Kidney epithelial cell (primary cell): ENCODE results near the gene OSBPL2. TPM values are rescaled to one million over a fixed set of nuclear protein-coding genes. Genes with fewer than 3 reads are reported as not detected.

ENCODE experiments used
- DNase-seq: peaks from one replicate; pipeline ENCODE4 v3.0.0-alpha.2; 2010; ENCODE audit warnings: low read depth
- H3K27me3 ChIP-seq: 2 replicates; pipeline ENCODE4 v1.6.0; 2011; ENCODE audit warnings: low read length; ENCODE audit not compliant: control insufficient read depth, insufficient read depth
- H3K36me3 ChIP-seq: 2 replicates; pipeline ENCODE4 v1.5.1; 2011; ENCODE audit warnings: low read length; ENCODE audit not compliant: control insufficient read depth, insufficient read depth
- H3K4me3 ChIP-seq: 2 replicates; pipeline ENCODE4 v1.5.1; 2011; ENCODE audit warnings: low read depth, mild to moderate bottlenecking, control low read depth, low read length
- CTCF ChIP-seq: IDR thresholded peaks from 2 replicates; pipeline ENCODE4 v1.5.1; 2011; ENCODE audit warnings: mild to moderate bottlenecking, moderate library complexity, low read length, control low read depth, inconsistent platforms; ENCODE audit not compliant: insufficient read depth, poor library complexity, severe bottlenecking
- total RNA-seq: library from RNA; depleted of rRNA; stranded (reverse); fragments of >200 nt; gene quantifications from 2 replicates; pipeline ENCODE4 v1.2.3, GENCODE V29; 2015

Gene OSBPL2
- total RNA-seq, 1 donor from 2014 or later, result 26.5 TPM

- Histone ChIP-seq H3K27me3 (peaks cover 54% of the 10 kb centered on the region), H3K4me3 (no peak overlapping the region), H3K36me3 (no peaks in the 10 kb centered on the region)
- no peak for TF ChIP-seq CTCF
- no peak for DNase-seq
These were observed 28.3 kb upstream of the OSBPL2 start for GRCh38 chr20:62209850-62210495.

- Histone ChIP-seq H3K27me3 (peaks cover 59% of the 10 kb centered on the region), H3K36me3 (no peaks in the 10 kb centered on the region), H3K4me3 (no peak overlapping the region)
- TF ChIP-seq CTCF, result no peak
- no peak for DNase-seq
These were observed 27.8 kb upstream of the OSBPL2 start for GRCh38 chr20:62210496-62210855.

GRCh38 chr20:62211216-62211615 is 27.1 kb upstream of the OSBPL2 start:
- Histone ChIP-seq H3K27me3 (peaks cover 66% of the 10 kb centered on the region), H3K4me3 (no peak overlapping the region), H3K36me3 (no peaks in the 10 kb centered on the region)
- no peak for DNase-seq
- no peak for TF ChIP-seq CTCF

GRCh38 chr20:62211769-62212288 is 26.5 kb upstream of the OSBPL2 start:
- TF ChIP-seq CTCF, result no peak
- no peak overlapping the region for H3K4me3 ChIP-seq
- DNase-seq, result no peak
- H3K27me3 ChIP-seq, result peaks cover 70% of the 10 kb centered on the region
- H3K36me3 ChIP-seq, result no peaks in the 10 kb centered on the region

GRCh38 chr20:62212299-62212698 is 26.0 kb upstream of the OSBPL2 start:
- no peak for DNase-seq
- TF ChIP-seq CTCF, result no peak
- H3K4me3 ChIP-seq, result no peak overlapping the region
- H3K36me3 ChIP-seq, result no peaks in the 10 kb centered on the region
- H3K27me3 ChIP-seq, result peaks cover 75% of the 10 kb centered on the region

GRCh38 chr20:62214067-62214466 is 24.3 kb upstream of the OSBPL2 start:
- Histone ChIP-seq H3K4me3 (no peak overlapping the region), H3K27me3 (peaks cover 86% of the 10 kb centered on the region), H3K36me3 (no peaks in the 10 kb centered on the region)
- DNase-seq, result no peak
- no peak for TF ChIP-seq CTCF
